HG03066 (cell line): ENCODE results near the gene PEAK1.
"Not testable (repeated sequence)": the region's sequence is repeated elsewhere in the genome, so short reads cannot be mapped to it uniquely, and the experiment has no call there.

Experiments used
- ATAC-seq: cut with Tn5 transposase; IDR thresholded peaks from one replicate; pipeline ENCODE4 v1.9.1; 2021; ENCODE audit warnings: low read depth; ENCODE audit not compliant: unreplicated experiment

The PEAK1 gene

GRCh38 chr15:77327844-77328529 is 91.9 kb downstream of the PEAK1 start:
- ATAC-seq, result no peak

DNA sequence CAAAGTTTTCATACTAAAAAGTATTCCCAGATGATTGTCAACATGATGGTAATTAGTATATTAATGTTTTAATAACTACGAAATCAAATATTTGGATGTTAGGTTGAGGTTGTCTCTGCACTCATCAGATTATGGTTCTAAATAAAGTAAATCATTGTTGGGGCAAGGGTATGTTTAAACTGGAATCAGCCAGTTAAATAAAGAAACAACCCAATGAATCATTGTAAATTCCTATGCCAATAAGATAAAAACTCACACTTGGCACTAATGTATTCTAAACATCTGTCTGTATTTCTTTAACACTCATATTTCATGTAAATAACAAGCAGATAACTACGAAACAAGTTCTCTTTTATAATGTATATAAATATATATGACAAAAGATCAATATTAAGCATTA is 92.7 kb downstream of the PEAK1 start:
- ATAC-seq, result no peak

DNA sequence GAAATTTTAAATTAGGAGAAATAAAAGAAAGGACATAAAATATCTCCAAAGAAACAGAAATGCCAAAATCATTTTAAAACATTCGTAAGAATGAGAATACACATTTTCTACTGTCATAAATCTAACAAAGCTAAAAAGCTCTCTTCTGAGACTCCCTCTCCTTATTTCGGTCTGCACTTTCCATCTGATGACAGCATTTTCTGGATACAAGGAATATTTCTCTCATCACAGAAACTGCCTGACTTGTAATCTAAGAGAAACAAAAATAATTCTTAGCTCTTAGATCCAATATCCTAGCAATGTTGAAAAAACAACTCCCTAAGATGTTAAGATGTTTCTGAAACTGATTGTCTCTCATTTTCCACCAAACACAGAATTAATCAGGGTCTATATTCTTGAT is 93.5 kb downstream of the PEAK1 start:
- no peak for ATAC-seq

GRCh38 chr15:77312523-77312922 is 107.4 kb downstream of the PEAK1 start:
- ATAC-seq, result no peak

GRCh38 chr15:77311618-77312398 is 108.1 kb downstream of the PEAK1 start:
- no peak for ATAC-seq

GRCh38 chr15:77311020-77311419 is 108.9 kb downstream of the PEAK1 start:
- ATAC-seq, result no peak

- ATAC-seq, result no peak
These were observed 110.5 kb downstream of the PEAK1 start for GRCh38 chr15:77309392-77309791.

DNA sequence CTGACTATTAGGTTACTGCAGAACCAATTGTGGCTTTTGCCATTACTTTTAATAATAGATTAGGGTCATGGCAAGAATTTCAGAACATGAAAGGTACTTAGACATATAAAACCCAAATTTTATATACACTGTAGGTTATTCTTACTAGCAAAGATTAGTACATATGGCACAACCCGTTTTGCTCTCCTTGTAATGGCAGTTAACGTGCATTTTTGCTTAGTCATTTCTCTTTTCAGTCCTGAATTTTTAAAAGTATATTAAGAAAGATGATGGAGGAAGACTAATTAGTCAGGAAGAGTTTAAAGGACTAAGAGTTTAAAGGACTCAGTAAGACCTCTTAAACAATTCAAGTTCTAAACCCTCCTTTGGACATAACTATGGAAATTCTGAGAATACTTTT is 114.0 kb downstream of the PEAK1 start:
- no peak for ATAC-seq

DNA sequence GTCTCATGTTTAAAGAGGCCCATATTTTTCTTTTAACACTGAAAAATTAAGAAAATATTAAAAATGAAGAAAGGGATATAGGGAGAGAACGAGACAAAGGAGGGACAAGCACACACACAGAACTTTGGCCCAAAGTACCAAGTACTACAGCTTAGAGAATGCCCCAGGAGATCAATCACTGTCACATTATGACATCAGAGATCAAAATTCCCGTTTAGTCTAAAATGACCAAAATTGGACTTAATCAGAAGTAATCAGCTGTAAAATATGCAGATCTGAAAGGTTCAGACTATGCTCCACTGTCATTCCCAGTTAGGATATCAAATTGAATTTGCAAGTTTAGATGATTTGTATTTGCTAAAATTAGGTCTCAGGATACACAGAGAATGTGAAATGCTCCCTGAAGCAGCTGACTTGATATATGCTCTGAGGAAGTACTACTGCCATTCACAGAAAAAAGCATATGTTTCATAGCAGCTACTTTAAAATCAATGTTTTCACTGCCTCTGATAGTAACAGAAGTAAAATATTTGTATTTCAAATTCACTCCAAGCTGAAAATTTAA is 123.0 kb downstream of the PEAK1 start:
- ATAC-seq, result no peak

GRCh38 chr15:77295446-77295845 is 124.5 kb downstream of the PEAK1 start:
- no peak for ATAC-seq

DNA sequence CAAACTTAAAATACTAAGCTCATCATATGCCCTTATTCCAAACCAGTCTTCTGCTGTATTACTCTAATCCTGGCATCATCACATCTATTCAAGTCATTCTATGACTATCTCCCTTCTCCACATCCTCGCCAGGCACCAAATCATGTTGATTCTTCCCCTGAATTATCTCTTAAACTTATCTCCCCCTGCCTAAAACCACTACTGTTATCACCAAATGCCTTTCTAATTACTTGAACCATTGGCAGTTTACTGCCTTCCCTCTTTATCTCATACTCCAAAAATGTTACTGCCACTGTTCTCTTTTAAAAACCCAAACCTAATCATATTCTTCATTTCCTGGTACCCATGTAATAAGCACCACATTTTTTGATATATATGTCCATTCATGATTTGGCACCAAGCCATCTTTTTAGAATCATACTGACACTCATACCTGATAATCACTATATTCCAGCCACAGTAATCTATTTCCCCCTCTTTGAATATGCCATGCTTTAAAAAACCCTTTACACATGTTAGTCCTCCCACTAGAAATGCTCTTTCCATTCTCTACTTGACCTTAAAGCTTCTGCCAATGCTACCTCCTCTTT is 126.8 kb downstream of the PEAK1 start:
- ATAC-seq, result no peak

DNA sequence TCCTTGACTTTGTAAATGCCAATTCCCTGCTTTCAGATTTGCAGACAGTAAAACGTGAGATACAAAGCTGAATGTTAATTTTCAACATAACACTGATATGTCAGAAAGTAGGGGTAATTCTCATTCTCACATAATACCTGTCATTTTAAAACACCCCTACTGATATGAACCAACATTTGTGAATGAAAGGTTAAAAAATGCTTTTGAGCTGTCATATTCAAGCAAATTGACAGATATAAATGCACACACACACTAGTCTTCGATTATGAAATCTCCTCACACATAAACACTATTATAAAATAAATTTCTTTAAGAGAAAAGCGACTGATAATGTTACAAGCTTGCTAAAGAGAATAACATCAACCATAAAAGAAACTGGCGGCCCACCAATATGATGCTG is 128.8 kb downstream of the PEAK1 start:
- no peak for ATAC-seq

DNA sequence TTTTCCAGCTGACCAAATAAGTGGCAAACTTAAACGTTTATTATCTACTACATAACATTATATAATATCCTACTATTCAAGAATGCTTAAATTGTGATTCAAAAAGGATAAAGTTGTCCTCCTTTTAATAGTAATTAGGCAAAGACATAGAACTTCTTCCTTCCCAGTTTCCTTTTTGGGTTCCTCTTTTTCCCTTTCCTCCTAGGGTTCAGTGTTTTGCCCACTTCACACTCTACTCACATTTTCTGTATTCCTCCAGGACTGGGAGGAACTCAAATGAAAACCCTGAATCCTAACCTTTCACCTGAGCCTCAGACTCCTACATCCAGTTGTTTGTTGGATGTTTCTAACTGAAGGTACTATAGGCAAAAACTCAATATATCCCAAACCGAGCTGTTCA is 132.5 kb downstream of the PEAK1 start:
- no peak for ATAC-seq

- no peak for ATAC-seq
These were observed 134.6 kb downstream of the PEAK1 start for GRCh38 chr15:77285057-77285997.

GRCh38 chr15:77282333-77282732 is 137.6 kb downstream of the PEAK1 start:
- no peak for ATAC-seq

- ATAC-seq, result no peak
These were observed 143.0 kb downstream of the PEAK1 start for GRCh38 chr15:77276943-77277342.

GRCh38 chr15:77276096-77276495 is 143.8 kb downstream of the PEAK1 start:
- no peak for ATAC-seq

GRCh38 chr15:77273136-77273535 is 146.8 kb downstream of the PEAK1 start:
- ATAC-seq, result not testable (repeated sequence)

- ATAC-seq, result no peak
These were observed 153.1 kb downstream of the PEAK1 start for GRCh38 chr15:77266708-77267386.

- ATAC-seq, result no peak
These were observed 164.5 kb downstream of the PEAK1 start for GRCh38 chr15:77255385-77255784.
